ENCODE results near the gene SSNA1.
"Not testable (repeated sequence)": the region's sequence is repeated elsewhere in the genome, so short reads cannot be mapped to it uniquely, and the experiment has no call there.

DNA sequence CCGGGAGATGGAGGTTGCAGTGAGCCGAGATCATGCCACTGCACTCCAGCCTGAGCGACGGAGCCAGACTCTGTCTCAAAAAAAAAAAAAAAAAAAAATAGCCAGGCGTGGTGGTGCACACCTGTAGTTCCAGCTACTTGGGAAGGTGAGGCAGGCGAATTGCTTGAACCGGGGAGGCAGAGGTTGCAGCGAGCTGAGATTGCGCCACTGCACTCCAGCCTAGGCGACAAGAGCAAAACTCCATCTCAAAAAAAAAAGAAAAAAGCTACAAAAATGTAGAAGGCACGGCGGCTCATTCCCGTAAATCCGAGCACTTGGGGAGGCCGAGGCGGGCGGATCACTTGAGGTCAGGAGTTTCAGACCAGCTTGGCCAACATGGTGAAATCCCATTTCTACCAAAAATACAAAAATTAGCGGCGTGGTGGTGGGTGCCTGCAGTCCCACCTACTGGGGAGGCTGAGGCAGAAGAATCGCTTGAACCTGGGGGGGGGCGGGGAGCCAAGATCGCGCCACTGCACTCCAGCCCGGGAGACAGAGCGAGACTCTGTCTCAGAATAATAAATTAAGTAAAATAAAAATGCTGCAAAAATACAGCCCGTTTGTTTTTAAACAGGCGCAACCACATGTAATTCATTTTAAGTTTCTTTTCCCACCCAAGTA, 51.2 kb downstream of the SSNA1 start:
- not testable (repeated sequence) for TF ChIP-seq POLR2A (IDR thresholded peaks at IDR 0.05)
- TF ChIP-seq, protein P1, sequence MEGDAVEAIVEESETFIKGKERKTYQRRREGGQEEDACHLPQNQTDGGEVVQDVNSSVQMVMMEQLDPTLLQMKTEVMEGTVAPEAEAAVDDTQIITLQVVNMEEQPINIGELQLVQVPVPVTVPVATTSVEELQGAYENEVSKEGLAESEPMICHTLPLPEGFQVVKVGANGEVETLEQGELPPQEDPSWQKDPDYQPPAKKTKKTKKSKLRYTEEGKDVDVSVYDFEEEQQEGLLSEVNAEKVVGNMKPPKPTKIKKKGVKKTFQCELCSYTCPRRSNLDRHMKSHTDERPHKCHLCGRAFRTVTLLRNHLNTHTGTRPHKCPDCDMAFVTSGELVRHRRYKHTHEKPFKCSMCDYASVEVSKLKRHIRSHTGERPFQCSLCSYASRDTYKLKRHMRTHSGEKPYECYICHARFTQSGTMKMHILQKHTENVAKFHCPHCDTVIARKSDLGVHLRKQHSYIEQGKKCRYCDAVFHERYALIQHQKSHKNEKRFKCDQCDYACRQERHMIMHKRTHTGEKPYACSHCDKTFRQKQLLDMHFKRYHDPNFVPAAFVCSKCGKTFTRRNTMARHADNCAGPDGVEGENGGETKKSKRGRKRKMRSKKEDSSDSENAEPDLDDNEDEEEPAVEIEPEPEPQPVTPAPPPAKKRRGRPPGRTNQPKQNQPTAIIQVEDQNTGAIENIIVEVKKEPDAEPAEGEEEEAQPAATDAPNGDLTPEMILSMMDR (IDR thresholded peaks at IDR 0.05), result not testable (repeated sequence)
